Sigmoid colon (tissue), 7 donors: ENCODE measurements around the gene NEU2. TPM values are rescaled to one million over a fixed set of nuclear protein-coding genes. Genes with fewer than 3 reads are reported as not detected.
A peak's percentile ranks its signal among the peaks of the same experiment; 100 is the strongest.

ENCODE experiments used
- DNase-seq: peaks from one replicate; pipeline ENCODE4 v3.0.0-alpha.2; 2019
- H3K27ac ChIP-seq, 4 donors: fragments of 200-600 bp; sonication (generic); one replicate each; pipeline ENCODE4 v1.5.1; 2016 to 2019; ENCODE audit warnings: mild to moderate bottlenecking in 1 of 4
- H3K27me3 ChIP-seq, 3 donors: fragments of 200-600 bp; sonication (generic); one replicate each; pipeline ENCODE4 v1.5.1; 2019; ENCODE audit warnings: mild to moderate bottlenecking in 1 of 3
- H3K36me3 ChIP-seq, 4 donors: fragments of 200-600 bp; sonication (generic); one replicate each; pipeline ENCODE4 v1.5.1; 2016 to 2019
- H3K4me1 ChIP-seq, 4 donors: fragments of 200-600 bp; sonication (generic); one replicate each; pipeline ENCODE4 v1.5.1; 2017 to 2019
- H3K4me3 ChIP-seq, 4 donors: fragments of 200-600 bp; sonication (generic); one replicate each; pipeline ENCODE4 v1.5.1; 2017 to 2019; ENCODE audit warnings: mild to moderate bottlenecking in 2 of 4, moderate library complexity in 1 of 4
- H3K9me3 ChIP-seq, 4 donors: fragments of 200-600 bp in 3 of 4; sonication (generic) in 3 of 4; one replicate each; pipeline versions ENCODE4 v1.5.1 to v1.6.1; 2013 to 2019
- EP300 ChIP-seq, 4 donors: sonication (generic); formaldehyde crosslinking; IDR thresholded peaks; one replicate each; pipeline ENCODE4 v1.6.1; 2017; ENCODE audit warnings: antibody characterized with exemption in 4 of 4
- POLR2A ChIP-seq, 2 donors: fragments of 450-650 bp; IDR thresholded peaks; one replicate each; pipeline ENCODE4 v1.6.1; 2016; ENCODE audit warnings: antibody characterized with exemption in 2 of 2, mild to moderate bottlenecking in 2 of 2, moderate library complexity in 2 of 2
- POLR2AphosphoS5 ChIP-seq, 4 donors: sonication (generic); formaldehyde crosslinking; IDR thresholded peaks; one replicate each; pipeline ENCODE4 v1.6.1; 2017; ENCODE audit warnings: antibody characterized with exemption in 4 of 4
- WGBS, 2 donors: extraction: QIAGEN DNeasy Blood & Tissue Kit; methylation state at CpG; one replicate each; pipeline ENCODE4 v1.1.7; 2013; 5-methylcytosine and 5-hydroxymethylcytosine counted together
- intact Hi-C: fragments of 100-400 bp; cut with DNase I; formaldehyde crosslinking; loops from one replicate; pipeline ENCODE4 v1.15.1; 2023
- polyA plus RNA-seq, 3 donors: library from polyadenylated mRNA; stranded (reverse); fragments of 200-250 nt; gene quantifications; one replicate each; pipeline ENCODE4 v1.2.3, GENCODE V29; 2013
- total RNA-seq, 4 donors: library from RNA; depleted of rRNA; stranded (reverse); fragments of >200 nt; gene quantifications; one replicate each; pipeline ENCODE4 v1.1.0, GENCODE V29; 2016
- TF ChIP-seq, protein P1 (sequence below), 4 experiments: fragments of 450-650 bp in 3 of 4; fragments of 200-600 bp in 1 of 4; IDR thresholded peaks; one replicate each; pipeline ENCODE4 v1.5.1; 2016 to 2019; ENCODE audit warnings: antibody characterized with exemption in 4 of 4, mild to moderate bottlenecking in 3 of 4, moderate library complexity in 2 of 4
- donor health status: healthy with polysubstance abuse.
- donor health status: Bipolar disorder and iron deficiency.
- donor health status: healthy.

The NEU2 gene
- total and polyA plus RNA-seq, 7 donors: not detected

DNA sequence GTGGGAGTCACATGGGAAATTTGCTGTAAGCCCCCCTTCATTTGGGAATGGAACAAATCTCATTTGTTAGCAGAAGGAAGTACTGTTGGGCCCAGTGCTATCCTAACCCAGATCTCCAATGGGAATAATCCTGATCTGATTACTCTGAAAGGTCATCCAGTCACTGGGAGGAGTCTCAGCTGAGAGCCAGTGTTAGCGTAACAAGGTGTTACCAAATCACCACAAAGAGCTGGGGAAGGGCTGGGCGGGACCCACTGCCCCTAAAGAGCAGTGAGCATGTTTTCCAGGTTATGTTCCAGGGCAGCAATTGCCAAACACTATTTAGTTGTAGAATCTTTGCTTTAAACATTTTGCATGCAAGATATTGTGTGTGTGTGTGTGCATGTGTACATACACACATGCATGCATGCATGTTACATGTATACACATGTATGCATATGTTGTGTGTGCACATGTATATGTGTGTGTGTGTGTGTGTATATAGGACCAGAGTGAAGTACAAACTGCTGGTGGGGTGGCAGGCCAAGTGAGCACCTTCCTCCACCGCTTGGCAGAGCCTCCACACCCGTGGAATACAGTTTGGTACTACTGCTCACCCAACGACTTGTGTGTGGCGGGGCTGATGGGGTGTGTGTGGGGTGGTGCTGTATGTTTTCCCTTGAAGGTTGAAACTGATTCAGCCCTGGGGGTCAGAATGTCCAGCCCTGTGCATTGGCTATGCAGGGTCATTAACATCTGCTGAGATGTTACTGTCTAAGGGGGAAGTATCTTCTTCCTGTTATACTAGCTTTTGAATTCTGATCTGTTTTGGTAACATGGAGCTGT, 42.9 kb downstream of the NEU2 start:
- Histone ChIP-seq H3K27me3 (peaks cover 0 to 5% (median 0%) of the 10 kb centered on the region in 3 donors), H3K4me3 (no peak overlapping the region), H3K9me3 (no peaks in the 10 kb centered on the region), H3K4me1 (no peaks in the 10 kb centered on the region), H3K27ac (peak overlapping the region in 2 of 4 donors; percentile 27 to 47), H3K36me3 (no peaks in the 10 kb centered on the region)
- intact Hi-C loops: no loop called here
- WGBS, 2 donors: 51% methylated on average over 6 of the region's 6 CpGs
- no peak for DNase-seq
- TF ChIP-seq EP300 (IDR thresholded peaks at IDR 0.05): no peak
- TF ChIP-seq POLR2AphosphoS5 (IDR thresholded peaks at IDR 0.05): no peak
- TF ChIP-seq POLR2A (IDR thresholded peaks at IDR 0.05): no peak
- TF ChIP-seq, protein P1, sequence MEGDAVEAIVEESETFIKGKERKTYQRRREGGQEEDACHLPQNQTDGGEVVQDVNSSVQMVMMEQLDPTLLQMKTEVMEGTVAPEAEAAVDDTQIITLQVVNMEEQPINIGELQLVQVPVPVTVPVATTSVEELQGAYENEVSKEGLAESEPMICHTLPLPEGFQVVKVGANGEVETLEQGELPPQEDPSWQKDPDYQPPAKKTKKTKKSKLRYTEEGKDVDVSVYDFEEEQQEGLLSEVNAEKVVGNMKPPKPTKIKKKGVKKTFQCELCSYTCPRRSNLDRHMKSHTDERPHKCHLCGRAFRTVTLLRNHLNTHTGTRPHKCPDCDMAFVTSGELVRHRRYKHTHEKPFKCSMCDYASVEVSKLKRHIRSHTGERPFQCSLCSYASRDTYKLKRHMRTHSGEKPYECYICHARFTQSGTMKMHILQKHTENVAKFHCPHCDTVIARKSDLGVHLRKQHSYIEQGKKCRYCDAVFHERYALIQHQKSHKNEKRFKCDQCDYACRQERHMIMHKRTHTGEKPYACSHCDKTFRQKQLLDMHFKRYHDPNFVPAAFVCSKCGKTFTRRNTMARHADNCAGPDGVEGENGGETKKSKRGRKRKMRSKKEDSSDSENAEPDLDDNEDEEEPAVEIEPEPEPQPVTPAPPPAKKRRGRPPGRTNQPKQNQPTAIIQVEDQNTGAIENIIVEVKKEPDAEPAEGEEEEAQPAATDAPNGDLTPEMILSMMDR (IDR thresholded peaks at IDR 0.05): no peak

DNA sequence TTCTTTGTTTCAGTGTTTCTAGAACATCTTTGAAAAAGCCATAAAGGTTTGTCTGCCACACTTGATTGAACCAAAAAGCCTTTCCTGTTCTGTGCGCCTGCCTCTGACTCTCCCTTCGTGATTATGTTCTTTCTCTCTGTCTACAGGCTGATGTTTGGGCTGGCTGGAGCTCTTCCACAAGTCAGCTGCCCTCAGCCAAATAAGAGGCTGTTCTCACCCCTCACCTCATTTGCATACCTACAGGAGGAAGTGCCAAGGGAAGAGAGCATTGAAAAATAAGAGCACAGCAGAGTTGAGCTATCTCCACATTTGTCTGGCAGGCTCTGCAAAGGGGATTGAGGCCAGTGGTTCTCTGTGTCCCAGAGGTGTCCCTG, 43.5 kb downstream of the NEU2 start:
- WGBS, 2 donors: 18 to 26% methylated on average over 2 of the region's 2 CpGs
- no peak overlapping the region for H3K4me3 ChIP-seq
- H3K27me3 ChIP-seq: peaks cover 0 to 5% (median 0%) of the 10 kb centered on the region in 3 donors
- no peaks in the 10 kb centered on the region for H3K9me3 ChIP-seq
- no peaks in the 10 kb centered on the region for H3K36me3 ChIP-seq
- peak overlapping the region in 3 of 4 donors; percentile 2 to 47 (median 27) for H3K27ac ChIP-seq
- DNase-seq: no peak
- no peaks in the 10 kb centered on the region for H3K4me1 ChIP-seq
- TF ChIP-seq, protein P1 (IDR thresholded peaks at IDR 0.05): no peak
- no peak for TF ChIP-seq POLR2AphosphoS5 (IDR thresholded peaks at IDR 0.05)
- no peak for TF ChIP-seq POLR2A (IDR thresholded peaks at IDR 0.05)
- no peak for TF ChIP-seq EP300 (IDR thresholded peaks at IDR 0.05)
- intact Hi-C loops: no loop called here

DNA sequence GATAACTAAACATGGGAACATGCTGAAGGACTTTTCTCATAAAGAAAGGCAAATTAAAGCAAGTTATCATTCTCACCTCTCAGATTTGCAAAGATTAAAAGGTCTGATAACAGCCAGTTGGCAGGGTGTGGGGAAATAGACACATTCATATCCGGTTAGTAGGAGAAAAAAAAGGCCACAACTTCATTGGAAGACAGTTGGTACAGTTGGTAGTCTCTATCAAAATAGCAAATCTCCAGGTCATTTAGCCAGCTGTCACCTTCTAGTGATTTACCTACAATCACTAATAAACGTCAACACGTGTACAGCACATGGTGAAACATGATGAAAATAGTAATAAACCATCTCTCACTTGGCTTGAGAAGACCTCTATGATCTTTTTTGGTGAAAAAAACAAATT, 44.3 kb downstream of the NEU2 start:
- Histone ChIP-seq H3K36me3 (no peaks in the 10 kb centered on the region), H3K9me3 (no peaks in the 10 kb centered on the region), H3K4me1 (no peaks in the 10 kb centered on the region), H3K27ac (peak overlapping the region in 1 of 4 donors; percentile 47), H3K27me3 (peaks cover 0 to 5% (median 0%) of the 10 kb centered on the region in 3 donors), H3K4me3 (no peak overlapping the region)
- no peak for TF ChIP-seq POLR2AphosphoS5 (IDR thresholded peaks at IDR 0.05)
- TF ChIP-seq, protein P1 (IDR thresholded peaks at IDR 0.05): no peak
- TF ChIP-seq POLR2A (IDR thresholded peaks at IDR 0.05): no peak
- TF ChIP-seq EP300 (IDR thresholded peaks at IDR 0.05): no peak
- WGBS, 2 donors: 46 to 68% methylated on average over 3 of the region's 3 CpGs
- intact Hi-C loops: no loop called here
- no peak for DNase-seq

DNA sequence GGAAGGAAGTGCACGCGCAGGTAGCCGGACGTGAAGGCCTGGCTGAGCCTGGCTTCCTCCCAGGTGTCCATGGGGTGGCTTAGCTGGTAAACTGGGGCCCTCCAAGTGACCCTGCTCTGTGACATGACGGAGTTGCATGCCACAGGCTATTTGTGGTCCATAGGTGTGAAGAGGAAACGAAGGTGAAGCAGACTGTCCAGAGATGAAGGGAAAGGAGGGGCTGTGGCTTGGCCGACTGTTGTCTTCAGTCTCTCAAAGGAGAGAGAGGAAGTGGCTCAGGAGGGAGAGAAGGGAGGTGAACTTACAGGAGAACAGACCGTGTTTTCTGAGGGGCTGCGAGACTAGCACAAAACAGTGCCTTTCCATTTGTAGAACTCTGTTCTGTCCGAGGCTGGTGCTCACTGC, 47.0 kb downstream of the NEU2 start:
- Histone ChIP-seq H3K4me1 (no peaks in the 10 kb centered on the region), H3K27me3 (no peaks in the 10 kb centered on the region), H3K27ac (peak overlapping the region in 1 of 4 donors; percentile 10), H3K9me3 (no peaks in the 10 kb centered on the region), H3K4me3 (no peak overlapping the region), H3K36me3 (no peaks in the 10 kb centered on the region)
- TF ChIP-seq POLR2A (IDR thresholded peaks at IDR 0.05): no peak
- TF ChIP-seq POLR2AphosphoS5 (IDR thresholded peaks at IDR 0.05): no peak
- WGBS, 2 donors: 37 to 60% methylated on average over 10 of the region's 10 CpGs
- intact Hi-C loops: no loop called here
- no peak for DNase-seq

DNA sequence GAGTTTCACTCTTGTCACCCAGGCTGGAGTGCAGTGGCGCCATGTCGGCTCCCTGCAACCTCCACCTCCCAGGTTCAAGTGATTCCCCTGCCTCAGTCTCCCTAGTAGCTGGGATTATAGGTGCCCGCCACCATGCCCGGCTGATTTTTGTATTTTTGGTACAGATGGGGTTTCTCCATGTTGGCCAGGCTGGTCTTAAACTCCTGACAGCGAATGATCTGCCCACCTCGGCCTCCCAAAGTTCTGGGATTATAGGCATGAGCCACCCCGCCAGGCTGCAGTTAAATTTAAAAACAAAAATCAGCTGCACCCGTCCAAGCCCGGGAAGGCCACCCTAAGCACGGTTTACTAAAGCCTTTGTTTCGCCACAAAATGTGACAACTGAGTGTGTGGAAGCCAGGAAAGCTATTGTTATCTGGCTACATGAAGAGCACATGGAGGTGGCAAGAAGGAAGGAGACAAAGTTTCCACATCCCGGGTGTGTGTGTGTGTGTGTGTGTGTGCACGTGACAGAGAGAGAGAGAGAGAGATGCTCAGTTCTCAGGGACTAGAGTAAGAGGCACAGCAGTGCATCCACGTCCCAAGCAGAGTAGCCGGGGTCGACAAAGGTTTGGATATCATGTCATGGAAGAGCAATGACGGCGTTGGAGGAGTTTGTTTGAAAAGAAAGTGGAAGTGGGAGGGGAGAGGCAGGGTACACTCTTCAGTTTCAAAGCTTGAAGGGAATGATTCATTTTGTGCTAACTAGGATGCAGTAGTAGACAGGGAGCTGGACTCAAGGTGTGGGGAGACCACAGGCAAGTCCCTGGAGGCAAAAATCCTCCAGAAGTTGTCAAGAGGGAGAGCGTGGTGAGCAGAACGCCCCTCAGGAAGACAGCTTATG, 47.7 kb downstream of the NEU2 start:
- 75 to 84% methylated on average over 20 of the region's 20 CpGs for WGBS, 2 donors
- Histone ChIP-seq H3K36me3 (no peaks in the 10 kb centered on the region), H3K27ac (peak overlapping the region in 1 of 4 donors; percentile 10), H3K27me3 (no peaks in the 10 kb centered on the region), H3K4me1 (no peaks in the 10 kb centered on the region), H3K9me3 (no peaks in the 10 kb centered on the region), H3K4me3 (no peak overlapping the region)
- DNase-seq: no peak
- intact Hi-C loops: no loop called here
- no peak for TF ChIP-seq POLR2A (IDR thresholded peaks at IDR 0.05)
- TF ChIP-seq, protein P1 (IDR thresholded peaks at IDR 0.05): no peak
- no peak for TF ChIP-seq EP300 (IDR thresholded peaks at IDR 0.05)
- TF ChIP-seq POLR2AphosphoS5 (IDR thresholded peaks at IDR 0.05): no peak
